B cell (primary cell): ENCODE results near the gene AFF1. TPM values are rescaled to one million over a fixed set of nuclear protein-coding genes. Genes with fewer than 3 reads are reported as not detected.

Source experiments
- ATAC-seq: fragments of 200-7000 bp; cut with Tn5 transposase; one replicate; pipeline ENCODE4 v1.10.0; 2021; ENCODE audit warnings: low read depth, mild to moderate bottlenecking, moderate number of reproducible peaks, moderate library complexity
- CTCF ChIA-PET: fragments of 350-600 bp; sonication (Branson Sonifier 250); formaldehyde crosslinking; loops from one replicate; lab custom pipeline; 2021; ENCODE audit warnings: antibody characterized with exemption, inconsistent platforms; lab: Charles Lee
- POLR2A ChIA-PET: fragments of 350-600 bp; sonication (Branson Sonifier 250); formaldehyde crosslinking; loops from one replicate; lab custom pipeline; 2021; ENCODE audit warnings: antibody characterized with exemption; lab: Charles Lee
- DNase-seq: peaks from one replicate; pipeline ENCODE4 v3.0.0; 2013
- H2AFZ ChIP-seq: 2 replicates; pipeline ENCODE4 v1.6.1; 2012; ENCODE audit warnings: mild to moderate bottlenecking, low read depth, low read length; ENCODE audit not compliant: insufficient read depth, poor library complexity, severe bottlenecking
- H3K27ac ChIP-seq, 2 donors: 1 replicate in 1 of 2; 2 replicates in 1 of 2; pipeline ENCODE4 v1.5.1; 2012 to 2013; ENCODE audit warnings: low read length in 2 of 2, mild to moderate bottlenecking in 2 of 2, moderate library complexity in 1 of 2
- H3K27me3 ChIP-seq, 4 experiments: fragments of 200-600 bp in 1 of 4; sonication (generic) in 1 of 4; replicated peaks in 1 of 4; 1 replicate in 2 of 4; 2 replicates in 2 of 4; pipeline versions ENCODE4 v1.6.1 to v1.7.0; 2013 to 2016; ENCODE audit warnings: low read length in 3 of 4, mild to moderate bottlenecking in 2 of 4, mixed read lengths in 1 of 4, moderate library complexity in 1 of 4; ENCODE audit not compliant: insufficient read depth in 4 of 4, control insufficient read depth in 3 of 4; ENCODE audit errors: control extremely low read depth in 1 of 4
- H3K36me3 ChIP-seq, 2 experiments: replicated peaks in 1 of 2; 1 replicate in 1 of 2; 2 replicates in 1 of 2; pipeline versions ENCODE4 v1.6.1 to v1.7.1; 2013; ENCODE audit warnings: low read length in 1 of 2; ENCODE audit not compliant: insufficient read depth in 2 of 2, control insufficient read depth in 1 of 2; ENCODE audit errors: control extremely low read depth in 1 of 2, extremely low read depth in 1 of 2
- H3K4me1 ChIP-seq, 2 donors: fragments of 200-600 bp in 1 of 2; sonication (generic) in 1 of 2; 1 replicate in 1 of 2; 2 replicates in 1 of 2; pipeline versions ENCODE4 v1.5.1 to v1.6.1; 2013 to 2017; ENCODE audit warnings: low read length in 2 of 2; ENCODE audit not compliant: control insufficient read depth in 2 of 2, insufficient read depth in 2 of 2
- H3K4me2 ChIP-seq: replicated peaks from 2 replicates; pipeline ENCODE3; 2012; ENCODE audit warnings: mild to moderate bottlenecking, low read depth, low read length; ENCODE audit not compliant: poor library complexity, severe bottlenecking
- H3K4me3 ChIP-seq, 5 experiments: fragments of 200-600 bp in 1 of 5; sonication (generic) in 1 of 5; 1 replicate in 3 of 5; 2 replicates in 2 of 5; pipeline versions ENCODE4 v1.5.1 to v1.7.0; 2011 to 2016; ENCODE audit warnings: low read length in 4 of 5, mild to moderate bottlenecking in 4 of 5, low read depth in 2 of 5, control low read depth in 1 of 5, moderate library complexity in 1 of 5; ENCODE audit not compliant: insufficient read depth in 1 of 5; ENCODE audit errors: control extremely low read depth in 1 of 5, extremely low read depth in 1 of 5
- H3K79me2 ChIP-seq: fragments of 200-600 bp; sonication (generic); one replicate; pipeline ENCODE4 v1.6.0; 2016; ENCODE audit warnings: low read length; ENCODE audit not compliant: control insufficient read depth, insufficient read depth
- H3K9ac ChIP-seq: fragments of 200-600 bp; sonication (generic); 2 replicates; pipeline ENCODE4 v1.6.1; 2017; ENCODE audit warnings: mild to moderate bottlenecking, low read length, moderate library complexity
- H3K9me3 ChIP-seq, 3 donors: one replicate each; pipeline versions ENCODE4 v1.6.1 to v1.7.1; 2013; ENCODE audit warnings: low read length in 2 of 3; ENCODE audit not compliant: control insufficient read depth in 2 of 3, insufficient read depth in 1 of 3; ENCODE audit errors: control extremely low read depth in 1 of 3
- H4K20me1 ChIP-seq: 2 replicates; pipeline ENCODE4 v1.6.0; 2012; ENCODE audit warnings: mild to moderate bottlenecking, low read length; ENCODE audit not compliant: insufficient read depth, control insufficient read depth, poor library complexity, severe bottlenecking
- H3K27ac Mint-ChIP-seq: one replicate; pipeline ENCODE4 v1.8.0; 2021; ENCODE audit warnings: mixed read lengths
- H3K27me3 Mint-ChIP-seq: one replicate; pipeline ENCODE4 v1.8.0; 2021; ENCODE audit warnings: mixed read lengths
- H3K4me1 Mint-ChIP-seq: one replicate; pipeline ENCODE4 v1.8.0; 2021; ENCODE audit warnings: mixed read lengths
- H3K4me3 Mint-ChIP-seq: one replicate; pipeline ENCODE4 v1.8.0; 2021; ENCODE audit warnings: mixed read lengths
- H3K9me3 Mint-ChIP-seq: one replicate; pipeline ENCODE4 v1.8.0; 2022; ENCODE audit warnings: mixed read lengths; ENCODE audit not compliant: insufficient read depth
- EZH2 ChIP-seq: IDR thresholded peaks from 2 replicates; pipeline ENCODE4 v1.6.1; 2012; ENCODE audit warnings: borderline replicate concordance, low read depth, mild to moderate bottlenecking, moderate library complexity, low read length; ENCODE audit not compliant: insufficient read depth, poor library complexity, severe bottlenecking
- WGBS: methylation state at CpG from one replicate; pipeline ENCODE4 v1.1.5; 2013; ENCODE audit warnings: missing lambda C conversion rate; ENCODE audit not compliant: insufficient coverage; 5-methylcytosine and 5-hydroxymethylcytosine counted together
- intact Hi-C: fragments of 100-400 bp; cut with micrococcal nuclease; formaldehyde crosslinking; loops from one replicate; pipeline ENCODE4 v1.10.0; 2022
- polyA plus RNA-seq: library from polyadenylated mRNA; depleted of rRNA; stranded (reverse); fragments of >200 nt; gene quantifications from 2 replicates; pipeline ENCODE4 v1.2.3, GENCODE V29; 2012
- total RNA-seq, 2 donors: library from RNA; stranded (reverse); fragments of 120-200 nt in 1 of 2; gene quantifications; 1 replicate in 1 of 2; 2 replicates in 1 of 2; pipeline versions ENCODE4 v1.2.3 to v1.2.4, GENCODE V29; 2013 to 2022
- TF ChIP-seq, protein P1 (sequence below): fragments of 200-600 bp; IDR thresholded peaks from one replicate; pipeline ENCODE4 v1.8.0; 2022; ENCODE audit warnings: antibody characterized with exemption, mild to moderate bottlenecking

The AFF1 gene
- total and polyA plus RNA-seq, 2 donors (not counting 1 experiment from before 2014, with no cell fraction given), result 15.3 to 135 TPM

GRCh38 chr4:86919561-86920223 lies 15.1 kb upstream of the AFF1 start:
- ATAC-seq (no peak), DNase-seq (no peak)
- WGBS, result 83% methylated on average over 1 of the region's 4 CpGs
- Histone ChIP-seq H4K20me1 (no peaks in the 10 kb centered on the region), H3K4me3 (no peak overlapping the region), H3K9ac (no peak overlapping the region), H2AFZ (no peak overlapping the region), H3K79me2 (peaks cover 7% of the 10 kb centered on the region), H3K4me1 (peaks cover 0 to 2% of the 10 kb centered on the region in 2 donors), H3K27me3 (no peaks in the 10 kb centered on the region), H3K9me3 (no peaks in the 10 kb centered on the region), H3K36me3 (no peaks in the 10 kb centered on the region), H3K4me2 (no peak overlapping the region), H3K27ac (no peak overlapping the region)
- Mint-ChIP-seq H3K4me3 (no peak overlapping the region), H3K4me1 (no peaks in the 10 kb centered on the region), H3K9me3 (no peaks in the 10 kb centered on the region), H3K27ac (no peak overlapping the region), H3K27me3 (no peaks in the 10 kb centered on the region)
- TF ChIP-seq EZH2, result no peak
- TF ChIP-seq, protein P1, sequence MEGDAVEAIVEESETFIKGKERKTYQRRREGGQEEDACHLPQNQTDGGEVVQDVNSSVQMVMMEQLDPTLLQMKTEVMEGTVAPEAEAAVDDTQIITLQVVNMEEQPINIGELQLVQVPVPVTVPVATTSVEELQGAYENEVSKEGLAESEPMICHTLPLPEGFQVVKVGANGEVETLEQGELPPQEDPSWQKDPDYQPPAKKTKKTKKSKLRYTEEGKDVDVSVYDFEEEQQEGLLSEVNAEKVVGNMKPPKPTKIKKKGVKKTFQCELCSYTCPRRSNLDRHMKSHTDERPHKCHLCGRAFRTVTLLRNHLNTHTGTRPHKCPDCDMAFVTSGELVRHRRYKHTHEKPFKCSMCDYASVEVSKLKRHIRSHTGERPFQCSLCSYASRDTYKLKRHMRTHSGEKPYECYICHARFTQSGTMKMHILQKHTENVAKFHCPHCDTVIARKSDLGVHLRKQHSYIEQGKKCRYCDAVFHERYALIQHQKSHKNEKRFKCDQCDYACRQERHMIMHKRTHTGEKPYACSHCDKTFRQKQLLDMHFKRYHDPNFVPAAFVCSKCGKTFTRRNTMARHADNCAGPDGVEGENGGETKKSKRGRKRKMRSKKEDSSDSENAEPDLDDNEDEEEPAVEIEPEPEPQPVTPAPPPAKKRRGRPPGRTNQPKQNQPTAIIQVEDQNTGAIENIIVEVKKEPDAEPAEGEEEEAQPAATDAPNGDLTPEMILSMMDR, result no peak
- ChIA-PET CTCF (interaction anchor here (0.8 to 7.7 kb wide), 4 partner anchors 9 to 182 kb away, joined by 3 to 390 read pairs (median 64); no protein-coding TSS in a partner anchor), POLR2A (no interaction called here)
- intact Hi-C loops, result no loop called here

GRCh38 chr4:86921608-86922252 lies 13.1 kb upstream of the AFF1 start:
- TF ChIP-seq EZH2, result no peak
- TF ChIP-seq, protein P1, result no peak
- H3K27me3 ChIP-seq, result no peaks in the 10 kb centered on the region
- DNase-seq (no peak), ATAC-seq (no peak)
- ChIA-PET POLR2A (interaction anchor here (0.6 to 2.7 kb wide), 5 partner anchors 14 to 171 kb away, joined by 3 to 14 read pairs (median 5); no protein-coding TSS in a partner anchor), CTCF (interaction anchor here (0.6 to 7.7 kb wide), 41 partner anchors 11 to 1320 kb away, joined by 3 to 390 read pairs (median 7); partner anchors contain the start of gene AFF1)
- no peak overlapping the region for H2AFZ ChIP-seq
- Mint-ChIP-seq H3K4me3 (no peak overlapping the region), H3K4me1 (no peaks in the 10 kb centered on the region), H3K27me3 (no peaks in the 10 kb centered on the region), H3K9me3 (no peaks in the 10 kb centered on the region), H3K27ac (no peak overlapping the region)
- 100% methylated on average over 1 of the region's 1 CpG for WGBS
- H3K4me2 ChIP-seq, result no peak overlapping the region
- no peak overlapping the region for H3K27ac ChIP-seq
- H3K4me3 ChIP-seq, result no peak overlapping the region
- peaks cover 0 to 2% of the 10 kb centered on the region in 2 donors for H3K4me1 ChIP-seq
- intact Hi-C loops, result loop anchor here (1.0 to 2.0 kb wide), 5 partner anchors 13 to 314 kb away; no protein-coding TSS in a partner anchor
- no peaks in the 10 kb centered on the region for H3K36me3 ChIP-seq
- H4K20me1 ChIP-seq, result no peaks in the 10 kb centered on the region
- no peaks in the 10 kb centered on the region for H3K9me3 ChIP-seq
- no peak overlapping the region for H3K9ac ChIP-seq
- peaks cover 7% of the 10 kb centered on the region for H3K79me2 ChIP-seq
